ENCODE results near the gene ST3GAL3. TPM values are rescaled to one million over a fixed set of nuclear protein-coding genes. Genes with fewer than 3 reads are reported as not detected.

ST3GAL3 gene
- total RNA-seq, 1 donor from 2014 or later, result 24.4 TPM

DNA sequence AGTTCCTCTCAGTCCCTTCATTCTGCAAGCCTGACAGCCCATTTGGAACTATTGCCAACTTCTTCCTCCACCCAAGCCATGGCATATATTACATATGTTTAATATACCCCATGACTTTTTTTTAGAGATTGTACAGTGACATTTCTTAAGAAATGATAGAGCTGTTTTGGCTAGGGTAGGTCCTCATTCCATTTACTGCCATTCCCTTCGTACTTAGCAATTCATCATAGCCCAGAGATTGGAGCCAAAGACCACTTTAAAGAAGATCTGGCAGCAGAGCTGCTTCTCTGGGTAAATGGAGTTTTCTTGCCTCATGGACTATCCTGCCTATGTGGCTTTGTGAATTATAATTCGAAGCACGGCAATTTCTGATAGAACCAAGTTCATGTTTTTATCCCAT, 93.4 kb downstream of the ST3GAL3 start:
- H3K27me3 Mint-ChIP-seq, result no peaks in the 10 kb centered on the region
- peaks cover 5% of the 10 kb centered on the region for H3K36me3 Mint-ChIP-seq
- H3K27ac Mint-ChIP-seq, result no peak overlapping the region
- TF ChIP-seq, protein P1, sequence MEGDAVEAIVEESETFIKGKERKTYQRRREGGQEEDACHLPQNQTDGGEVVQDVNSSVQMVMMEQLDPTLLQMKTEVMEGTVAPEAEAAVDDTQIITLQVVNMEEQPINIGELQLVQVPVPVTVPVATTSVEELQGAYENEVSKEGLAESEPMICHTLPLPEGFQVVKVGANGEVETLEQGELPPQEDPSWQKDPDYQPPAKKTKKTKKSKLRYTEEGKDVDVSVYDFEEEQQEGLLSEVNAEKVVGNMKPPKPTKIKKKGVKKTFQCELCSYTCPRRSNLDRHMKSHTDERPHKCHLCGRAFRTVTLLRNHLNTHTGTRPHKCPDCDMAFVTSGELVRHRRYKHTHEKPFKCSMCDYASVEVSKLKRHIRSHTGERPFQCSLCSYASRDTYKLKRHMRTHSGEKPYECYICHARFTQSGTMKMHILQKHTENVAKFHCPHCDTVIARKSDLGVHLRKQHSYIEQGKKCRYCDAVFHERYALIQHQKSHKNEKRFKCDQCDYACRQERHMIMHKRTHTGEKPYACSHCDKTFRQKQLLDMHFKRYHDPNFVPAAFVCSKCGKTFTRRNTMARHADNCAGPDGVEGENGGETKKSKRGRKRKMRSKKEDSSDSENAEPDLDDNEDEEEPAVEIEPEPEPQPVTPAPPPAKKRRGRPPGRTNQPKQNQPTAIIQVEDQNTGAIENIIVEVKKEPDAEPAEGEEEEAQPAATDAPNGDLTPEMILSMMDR (conservative IDR thresholded peaks at IDR 0.05), result no peak
- H3K4me3 Mint-ChIP-seq, result no peak overlapping the region
- no peak for DNase-seq (ENCODE audit: extremely low spot score, unreplicated experiment)
- H3K4me1 Mint-ChIP-seq (ENCODE audit: unreplicated experiment), result peaks cover 16% of the 10 kb centered on the region
- H3K9me3 Mint-ChIP-seq, result no peaks in the 10 kb centered on the region

DNA sequence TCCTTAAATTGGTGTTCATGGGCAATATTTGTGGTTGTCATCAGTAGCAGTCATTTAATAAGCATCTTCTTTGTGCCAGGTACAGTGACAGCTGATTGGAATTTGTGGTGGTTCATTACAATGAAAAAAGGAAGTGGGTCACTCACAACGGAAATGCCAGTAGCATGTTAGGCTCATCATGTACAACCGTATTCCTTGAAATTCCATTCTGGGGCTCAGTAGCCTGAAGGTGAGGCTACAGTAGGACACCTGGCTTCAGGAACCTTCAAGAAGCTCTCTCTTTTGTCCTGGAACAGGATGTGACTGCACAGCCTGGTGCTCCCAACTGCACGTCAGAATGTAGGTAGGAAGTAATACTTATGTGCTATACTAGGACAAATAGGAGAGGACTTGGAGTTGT, 93.9 kb downstream of the ST3GAL3 start:
- peaks cover 5% of the 10 kb centered on the region for H3K36me3 Mint-ChIP-seq
- TF ChIP-seq, protein P1 (conservative IDR thresholded peaks at IDR 0.05), result no peak
- H3K27me3 Mint-ChIP-seq, result no peaks in the 10 kb centered on the region
- H3K4me1 Mint-ChIP-seq (ENCODE audit: unreplicated experiment), result peaks cover 16% of the 10 kb centered on the region
- no peak for DNase-seq (ENCODE audit: extremely low spot score, unreplicated experiment)
- no peak overlapping the region for H3K4me3 Mint-ChIP-seq
- no peaks in the 10 kb centered on the region for H3K9me3 Mint-ChIP-seq
- no peak overlapping the region for H3K27ac Mint-ChIP-seq

DNA sequence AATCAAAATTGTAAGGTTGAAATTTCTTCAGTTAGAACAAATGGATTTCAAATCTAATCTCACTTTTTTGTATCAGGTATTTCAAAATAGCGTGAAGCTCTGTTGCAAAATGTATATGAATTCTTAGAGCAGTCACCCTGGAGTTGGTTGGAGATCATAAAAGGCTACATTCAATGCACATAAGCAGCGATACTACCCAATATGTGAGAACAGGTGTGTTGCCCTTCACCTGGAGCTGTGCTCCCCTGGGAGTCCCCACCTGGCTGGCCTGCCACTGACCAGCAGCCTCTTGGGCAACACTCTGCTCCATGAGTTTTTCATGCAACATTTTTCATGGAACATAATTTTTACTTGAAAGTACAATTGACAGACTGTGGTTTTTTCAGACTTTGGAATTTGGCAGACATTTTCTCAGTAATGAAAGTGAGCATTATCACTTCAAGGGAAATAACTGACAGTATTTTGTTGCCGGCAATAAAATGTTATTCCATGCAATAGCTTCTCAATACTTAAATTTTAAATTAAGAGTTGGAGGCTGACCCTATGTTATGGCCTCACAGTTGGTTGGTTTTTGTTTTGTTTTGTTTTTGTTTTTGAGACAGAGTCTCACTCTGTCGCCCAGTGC, 95.1 kb downstream of the ST3GAL3 start:
- TF ChIP-seq, protein P1 (conservative IDR thresholded peaks at IDR 0.05), result no peak

DNA sequence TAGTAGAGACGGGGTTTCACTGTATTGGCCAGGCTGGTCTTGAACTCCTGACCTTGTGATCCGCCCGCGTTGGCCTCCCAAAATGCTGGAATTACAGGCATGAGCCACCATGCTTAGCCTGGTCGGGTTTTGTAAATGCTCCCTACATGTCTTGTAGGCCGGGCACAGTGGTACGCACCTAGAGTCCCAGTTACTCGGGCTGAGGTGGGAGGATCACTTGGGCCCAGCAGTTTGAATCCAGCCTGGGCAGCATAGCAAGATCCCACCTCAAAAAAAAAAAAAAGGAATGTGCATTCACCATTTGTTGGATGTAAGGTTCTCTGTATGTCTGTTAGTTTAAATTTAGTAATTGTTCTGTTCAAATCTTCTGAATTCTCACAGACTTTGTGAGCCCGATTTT, 95.8 kb downstream of the ST3GAL3 start:
- H3K27me3 Mint-ChIP-seq, result no peaks in the 10 kb centered on the region
- no peak overlapping the region for H3K27ac Mint-ChIP-seq
- no peak overlapping the region for H3K4me3 Mint-ChIP-seq
- peaks cover 16% of the 10 kb centered on the region for H3K4me1 Mint-ChIP-seq (ENCODE audit: unreplicated experiment)
- TF ChIP-seq, protein P1 (conservative IDR thresholded peaks at IDR 0.05), result no peak
- peaks cover 6% of the 10 kb centered on the region for H3K36me3 Mint-ChIP-seq
- H3K9me3 Mint-ChIP-seq, result peaks cover 6% of the 10 kb centered on the region
- no peak for DNase-seq (ENCODE audit: extremely low spot score, unreplicated experiment)

More for the DNA sequence above, 95.1 kb downstream of the ST3GAL3 start:
- Mint-ChIP-seq H3K9me3 (peaks cover 2% of the 10 kb centered on the region), H3K4me3 (no peak overlapping the region), H3K27ac (no peak overlapping the region), H3K4me1 (ENCODE audit: unreplicated experiment) (peaks cover 16% of the 10 kb centered on the region), H3K27me3 (no peaks in the 10 kb centered on the region), H3K36me3 (peaks cover 4% of the 10 kb centered on the region)
- DNase-seq (ENCODE audit: extremely low spot score, unreplicated experiment), result no peak

DNA sequence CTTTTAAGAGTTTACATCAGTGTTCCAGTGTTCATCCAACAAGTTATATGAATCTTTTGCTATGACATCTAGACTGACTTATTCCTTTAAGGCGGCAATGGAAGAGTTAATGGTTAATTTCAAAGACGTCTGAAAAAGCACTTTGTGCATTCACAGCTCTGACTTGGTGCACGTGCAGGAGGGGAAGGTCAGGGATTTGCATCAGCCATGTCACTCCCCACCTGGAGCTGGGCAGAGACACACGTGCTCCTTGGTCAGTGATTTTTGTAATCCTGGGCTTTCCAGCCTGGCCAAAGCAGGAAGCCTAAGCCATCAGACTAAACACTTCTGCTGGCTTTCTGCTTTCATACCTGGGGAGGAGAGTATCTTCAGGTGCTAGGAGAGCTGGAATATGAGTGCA, 96.3 kb downstream of the ST3GAL3 start:
- Mint-ChIP-seq H3K9me3 (peaks cover 6% of the 10 kb centered on the region), H3K27ac (no peak overlapping the region), H3K4me1 (ENCODE audit: unreplicated experiment) (peaks cover 16% of the 10 kb centered on the region), H3K36me3 (peaks cover 12% of the 10 kb centered on the region), H3K4me3 (no peak overlapping the region), H3K27me3 (no peaks in the 10 kb centered on the region)
- no peak for DNase-seq (ENCODE audit: extremely low spot score, unreplicated experiment)
- TF ChIP-seq, protein P1 (conservative IDR thresholded peaks at IDR 0.05), result no peak
